GM12878 (cell line): ENCODE measurements around the gene NINJ1. TPM values are rescaled to one million over a fixed set of nuclear protein-coding genes. Genes with fewer than 3 reads are reported as not detected.

ENCODE experiments used
- ATAC-seq: fragments of 200-7000 bp; cut with Tn5 transposase; 3 replicates; pipeline ENCODE4 v1.9.1; 2020; ENCODE audit warnings: mild to moderate bottlenecking, moderate library complexity
- BruUV-seq: library from RNA; stranded (reverse); fragments of 400-500 nt; replicated peaks from 2 replicates; lab custom pipeline; 2021; lab: Mats Ljungman, UMichigan
- CTCF ChIA-PET: fragments of 300-600 bp; sonication (Branson Sonifier 250); formaldehyde crosslinking; extraction: SDS; loops from one replicate; lab custom pipeline; 2021; ENCODE audit warnings: inconsistent platforms; lab: Yijun Ruan, JAX
- POLR2A ChIA-PET: fragments of 350-600 bp; formaldehyde crosslinking; extraction: SDS; loops from one replicate; lab custom pipeline; 2021; ENCODE audit warnings: inconsistent platforms; lab: Charles Lee
- RAD21 ChIA-PET: fragments of 300-600 bp; sonication (Branson Sonifier 250); formaldehyde crosslinking; loops from one replicate; lab custom pipeline; 2023; ENCODE audit warnings: antibody characterized with exemption; ENCODE audit not compliant: unreplicated experiment; lab: Charles Lee
- SMC1A ChIA-PET: fragments of 300-600 bp; sonication (Branson Sonifier 250); formaldehyde crosslinking; loops from one replicate; lab custom pipeline; 2023; ENCODE audit not compliant: unreplicated experiment, uncharacterized antibody; lab: Charles Lee
- DNase-seq: peaks from one replicate; pipeline ENCODE4 v3.0.0-alpha.2; 2011; ENCODE audit warnings: low read depth, low spot score
- FAIRE-seq: peaks from 3 replicates; lab custom pipeline; 2011; peaks lifted over from hg19 to GRCh38; lab: Jason Lieb, UNC
- H2AFZ ChIP-seq: 2 replicates; pipeline ENCODE4 v1.6.0; 2011; ENCODE audit warnings: low read depth, low read length, control low read depth; ENCODE audit not compliant: control insufficient read depth
- H3K27ac ChIP-seq: 2 replicates; pipeline ENCODE4 v1.5.1; 2011; ENCODE audit warnings: control low read depth; ENCODE audit not compliant: control insufficient read depth, insufficient read depth
- H3K27me3 ChIP-seq, 2 experiments: replicated peaks in 1 of 2; 2 replicates each; pipeline versions ENCODE4 v1.6.0 to v1.6.1; 2011; ENCODE audit warnings: low read length in 1 of 2; ENCODE audit not compliant: control insufficient read depth in 2 of 2, insufficient read depth in 2 of 2
- H3K36me3 ChIP-seq, 2 experiments: 2 replicates each; pipeline ENCODE4 v1.5.1; 2011; ENCODE audit warnings: low read length in 1 of 2; ENCODE audit not compliant: control insufficient read depth in 2 of 2, insufficient read depth in 2 of 2
- H3K4me1 ChIP-seq: 2 replicates; pipeline ENCODE4 v1.6.1; 2011; ENCODE audit warnings: mild to moderate bottlenecking, low read length, moderate library complexity, mixed read lengths; ENCODE audit not compliant: control insufficient read depth, insufficient read depth
- H3K4me2 ChIP-seq: 2 replicates; pipeline ENCODE4 v1.6.0; 2011; ENCODE audit warnings: control low read depth; ENCODE audit not compliant: control insufficient read depth, insufficient read depth
- H3K4me3 ChIP-seq: fragments of 200-600 bp; sonication (generic); 2 replicates; pipeline ENCODE4 v1.5.1; 2016
- H3K79me2 ChIP-seq: 2 replicates; pipeline ENCODE4 v1.6.0; 2011; ENCODE audit warnings: low read length; ENCODE audit not compliant: control insufficient read depth, insufficient read depth
- H3K9ac ChIP-seq: 2 replicates; pipeline ENCODE4 v1.8.0; 2011; ENCODE audit warnings: low read length, control low read depth, mixed read lengths; ENCODE audit not compliant: control insufficient read depth, insufficient read depth
- H3K9me3 ChIP-seq: replicated peaks from 3 replicates; pipeline ENCODE4 v1.5.1; 2011; ENCODE audit warnings: mild to moderate bottlenecking, low read length; ENCODE audit not compliant: control insufficient read depth, insufficient read depth
- H4K20me1 ChIP-seq: 2 replicates; pipeline ENCODE4 v1.6.0; 2011; ENCODE audit not compliant: control insufficient read depth, insufficient read depth
- BACH1 ChIP-seq: fragments of 450-650 bp; IDR thresholded peaks from 2 replicates; pipeline ENCODE4 v1.6.1; 2017; ENCODE audit warnings: mild to moderate bottlenecking, borderline replicate concordance
- DPF2 ChIP-seq: fragments of 450-650 bp; IDR thresholded peaks from 2 replicates; pipeline ENCODE4 v1.6.1; 2017; ENCODE audit warnings: mild to moderate bottlenecking
- EED ChIP-seq: sonication (generic); IDR thresholded peaks from 2 replicates; pipeline ENCODE4 v1.6.1; 2016; ENCODE audit warnings: antibody characterized with exemption, low read depth
- IKZF1 ChIP-seq: fragments of 450-650 bp; conservative IDR thresholded peaks from 2 replicates; pipeline ENCODE4 v1.6.1; 2017; ENCODE audit warnings: antibody characterized with exemption, mild to moderate bottlenecking
- SPI1 ChIP-seq: IDR thresholded peaks from 2 replicates; pipeline ENCODE4 v1.6.1; 2011; ENCODE audit warnings: low read depth, mild to moderate bottlenecking, low read length, moderate library complexity, borderline replicate concordance; ENCODE audit not compliant: insufficient read depth
- WGBS: methylation state at CpG from one replicate; pipeline ENCODE4 v1.1.6; 2016; ENCODE audit warnings: low lambda C conversion rate; ENCODE audit not compliant: insufficient replicate concordance, insufficient coverage; ENCODE audit errors: missing lambda C conversion rate; 5-methylcytosine and 5-hydroxymethylcytosine counted together
- in situ Hi-C: fragments of 300-500 bp; cut with MboI; formaldehyde crosslinking; loops from 9 replicates; pipeline ENCODE4 v1.14.3; 2018; ENCODE audit warnings: mixed read lengths
- intact Hi-C: fragments of 100-400 bp; cut with micrococcal nuclease; formaldehyde crosslinking; loops from one replicate; pipeline ENCODE4 v1.14.2; 2022; ENCODE audit not compliant: unreplicated experiment
- polyA plus RNA-seq, 11 experiments: library from polyadenylated mRNA; depleted of rRNA in 4 of 11; unstranded in 6 of 11; stranded (reverse) in 5 of 11; fragments of >200 nt; fragmentation: Nextera tagmentation in 4 of 11; fragmentation: Illumina TruSeq in 1 of 11; extraction: Ambion mirVana in 4 of 11; extraction: Trizol in 1 of 11; gene quantifications; 1 replicate in 1 of 11; 2 replicates in 10 of 11; pipeline versions ENCODE4 v1.2.1 to v1.2.3, GENCODE V29; 2011 to 2016; ENCODE audit warnings: inconsistent platforms in 2 of 11, missing spikeins in 2 of 11, low read depth in 1 of 11
- total RNA-seq, 4 experiments: library from RNA; depleted of rRNA in 3 of 4; stranded (reverse); fragments of >200 nt in 3 of 4; fragmentation: Illumina TruSeq in 1 of 4; extraction: Trizol in 1 of 4; gene quantifications; 2 replicates each; pipeline versions ENCODE4 v1.2.1 to v1.2.3, GENCODE V29; 2013 to 2021

Gene NINJ1
- total and polyA plus RNA-seq, 10 of the 15 experiments (the other 5 are each of a cell fraction or from before 2014, with no cell fraction given) = 0.64 to 33.5 (median 17.1) TPM

- BruUV-seq = no TSS peak
- CTCF ChIA-PET = interaction anchor here (0.5 to 2.3 kb wide), 3 partner anchors 22 to 334 kb away, joined by 3 to 16 read pairs (median 5); no protein-coding TSS in a partner anchor
- intact Hi-C loops = no loop called here
- ATAC-seq (no peak), FAIRE-seq (no peak), DNase-seq (no peak)
- Histone ChIP-seq H4K20me1 (no peaks in the 10 kb centered on the region), H3K79me2 (peaks cover 12% of the 10 kb centered on the region), H3K36me3 (no peaks in the 10 kb centered on the region), H3K4me2 (peak overlapping the region; percentile 17; the same call in 1 of the 2 replicates), H2AFZ (no peak overlapping the region), H3K9ac (no peak overlapping the region), H3K27ac (no peak overlapping the region), H3K9me3 (no peaks in the 10 kb centered on the region), H3K4me3 (no peak overlapping the region)
- 67% methylated on average over 15 of the region's 15 CpGs for WGBS
- RAD21 ChIA-PET = interaction anchor here (5.4 kb wide), 1 partner anchor 23 kb away, joined by 21 read pairs; no protein-coding TSS in a partner anchor
- TF ChIP-seq BACH1 = no peak
- 0 out of 2 replicates have a peak, but pooled peaks have one; percentile 12 for TF ChIP-seq DPF2
- TF ChIP-seq IKZF1 = 0 out of 2 replicates have a peak, but pooled peaks have one; percentile 33
- TF ChIP-seq SPI1 = 0 out of 2 replicates have a peak, but pooled peaks have one; percentile 4
- TF ChIP-seq EED = no peak
- TF ChIP-seq, all 136 proteins: peak for 3
- ChIA-PET POLR2A (interaction anchor here (0.5 to 1.0 kb wide), 3 partner anchors 11 to 82 kb away, joined by 3 to 5 read pairs (median 3); no protein-coding TSS in a partner anchor), SMC1A (interaction anchor here (1.1 to 2.5 kb wide), 3 partner anchors 11 to 274 kb away, joined by 3 to 6 read pairs (median 4); no protein-coding TSS in a partner anchor)
- in situ Hi-C loops = no loop called here
- H3K4me1 ChIP-seq = peaks cover 32% of the 10 kb centered on the region
- H3K27me3 ChIP-seq = no peaks in the 10 kb centered on the region; a peak in 1 of 4 replicates
These were observed 3.1 kb downstream of the NINJ1 start for GRCh38 chr9:93130861-93131481.
